IMR-90 (cell line): ENCODE measurements around the gene DCHS2. TPM values are rescaled to one million over a fixed set of nuclear protein-coding genes. Genes with fewer than 3 reads are reported as not detected.

Experiments used
- ATAC-seq: fragments of 200-7000 bp; cut with Tn5 transposase; 2 replicates; pipeline ENCODE4 v1.9.1; 2020; ENCODE audit warnings: low read depth, mild to moderate bottlenecking, moderate library complexity
- BruUV-seq: library from RNA; stranded (reverse); fragments of 400-500 nt; replicated peaks from 2 replicates; lab custom pipeline; 2021; lab: Mats Ljungman, UMichigan
- CTCF ChIA-PET: fragments of 300-600 bp; formaldehyde crosslinking; extraction: SDS; loops from one replicate; lab custom pipeline; 2021; ENCODE audit warnings: antibody characterized with exemption; lab: Yijun Ruan, JAX
- POLR2A ChIA-PET: fragments of 300-600 bp; sonication (Branson Sonifier 250); formaldehyde crosslinking; loops from one replicate; lab custom pipeline; 2022; ENCODE audit warnings: antibody characterized with exemption; ENCODE audit not compliant: unreplicated experiment; lab: Charles Lee
- DNase-seq: peaks from one replicate; pipeline ENCODE4 v3.0.0; 2013
- H2AFZ ChIP-seq: replicated peaks from 2 replicates; pipeline ENCODE3; 2013; ENCODE audit warnings: low read length, mild to moderate bottlenecking; ENCODE audit not compliant: poor library complexity
- H2AK5ac ChIP-seq: 2 replicates; pipeline ENCODE4 v1.6.1; 2013; ENCODE audit warnings: low read depth, low read length, inconsistent platforms
- H2AK9ac ChIP-seq: replicated peaks from 2 replicates; pipeline ENCODE3; 2013; ENCODE audit warnings: mild to moderate bottlenecking, low read depth, low read length, moderate library complexity; ENCODE audit not compliant: poor library complexity
- H2BK120ac ChIP-seq: 2 replicates; pipeline ENCODE4 v1.6.1; 2013; ENCODE audit warnings: low read depth, low read length, inconsistent platforms
- H2BK15ac ChIP-seq: 3 replicates; pipeline ENCODE4 v1.6.1; 2013; ENCODE audit warnings: low read depth, low read length, inconsistent platforms
- H2BK20ac ChIP-seq: 2 replicates; pipeline ENCODE4 v1.6.1; 2013; ENCODE audit warnings: low read depth, mild to moderate bottlenecking, inconsistent platforms, low read length, moderate library complexity
- H2BK5ac ChIP-seq: 2 replicates; pipeline ENCODE4 v1.6.1; 2013; ENCODE audit warnings: mild to moderate bottlenecking, low read depth, low read length, inconsistent platforms; ENCODE audit not compliant: poor library complexity, severe bottlenecking
- H3K14ac ChIP-seq: replicated peaks from 2 replicates; pipeline ENCODE4 v1.6.1; 2013; ENCODE audit warnings: low read depth, low read length, inconsistent platforms
- H3K18ac ChIP-seq: 2 replicates; pipeline ENCODE4 v1.6.1; 2013; ENCODE audit warnings: low read depth, low read length, control low read depth
- H3K23ac ChIP-seq: 2 replicates; pipeline ENCODE4 v1.6.1; 2013; ENCODE audit warnings: low read depth, low read length, inconsistent platforms
- H3K27ac ChIP-seq: 2 replicates; pipeline ENCODE4 v1.5.1; 2013; ENCODE audit warnings: mild to moderate bottlenecking, control low read depth, low read length; ENCODE audit not compliant: insufficient read depth
- H3K27me3 ChIP-seq: 2 replicates; pipeline ENCODE4 v1.6.1; 2013; ENCODE audit warnings: low read length; ENCODE audit not compliant: control insufficient read depth, insufficient read depth
- H3K36me3 ChIP-seq: 2 replicates; pipeline ENCODE4 v1.6.1; 2013; ENCODE audit warnings: low read length, mixed read lengths; ENCODE audit not compliant: control insufficient read depth, insufficient read depth
- H3K4ac ChIP-seq: 2 replicates; pipeline ENCODE4 v1.6.1; 2013; ENCODE audit warnings: low read depth, low read length, inconsistent platforms
- H3K4me1 ChIP-seq: 2 replicates; pipeline ENCODE4 v1.6.1; 2013; ENCODE audit warnings: low read length, mixed read lengths; ENCODE audit not compliant: control insufficient read depth, insufficient read depth
- H3K4me2 ChIP-seq: 2 replicates; pipeline ENCODE4 v1.6.1; 2013; ENCODE audit warnings: low read depth, mild to moderate bottlenecking, control low read depth, low read length, moderate library complexity
- H3K4me3 ChIP-seq: 2 replicates; pipeline ENCODE4 v1.5.1; 2013; ENCODE audit warnings: low read depth, mild to moderate bottlenecking, control low read depth, low read length, moderate library complexity; ENCODE audit not compliant: insufficient read depth
- H3K56ac ChIP-seq: 2 replicates; pipeline ENCODE4 v1.6.1; 2013; ENCODE audit warnings: low read length, inconsistent platforms; ENCODE audit not compliant: insufficient read depth; ENCODE audit errors: extremely low read depth
- H3K79me1 ChIP-seq, 2 experiments: 2 replicates each; pipeline ENCODE4 v1.6.1; 2013; ENCODE audit warnings: low read length in 2 of 2, inconsistent platforms in 1 of 2, low read depth in 1 of 2
- H3K9ac ChIP-seq: 2 replicates; pipeline ENCODE4 v1.6.1; 2013; ENCODE audit warnings: low read depth, low read length, control low read depth
- H3K9me1 ChIP-seq: 2 replicates; pipeline ENCODE4 v1.6.1; 2013; ENCODE audit warnings: low read length, inconsistent platforms; ENCODE audit not compliant: insufficient read depth
- H3K9me3 ChIP-seq: 2 replicates; pipeline ENCODE4 v1.6.1; 2013; ENCODE audit warnings: low read length; ENCODE audit not compliant: control insufficient read depth, insufficient read depth
- H4K20me1 ChIP-seq: 2 replicates; pipeline ENCODE4 v1.6.1; 2013; ENCODE audit warnings: low read length, inconsistent platforms; ENCODE audit not compliant: insufficient read depth
- H4K5ac ChIP-seq: 2 replicates; pipeline ENCODE4 v1.6.1; 2013; ENCODE audit warnings: mild to moderate bottlenecking, low read depth, low read length, control low read depth
- H4K8ac ChIP-seq, 2 experiments: 2 replicates each; pipeline ENCODE4 v1.6.1; 2013; ENCODE audit warnings: low read depth in 2 of 2, low read length in 2 of 2, control low read depth in 1 of 2, inconsistent platforms in 1 of 2
- H4K91ac ChIP-seq: 2 replicates; pipeline ENCODE4 v1.6.1; 2013; ENCODE audit warnings: low read depth, low read length, inconsistent platforms; ENCODE audit not compliant: insufficient read depth
- CEBPB ChIP-seq: IDR thresholded peaks from 2 replicates; pipeline ENCODE4 v1.6.1; 2012; ENCODE audit warnings: low read depth, low read length, improper control_type of control experiment
- CHD1 ChIP-seq: IDR thresholded peaks from 2 replicates; pipeline ENCODE4 v1.6.1; 2012; ENCODE audit warnings: low read depth, low read length, improper control_type of control experiment
- CTCF ChIP-seq: conservative IDR thresholded peaks from 2 replicates; pipeline ENCODE4 v1.5.1; 2012; ENCODE audit warnings: mild to moderate bottlenecking, low read depth, low read length, improper control_type of control experiment
- MAFK ChIP-seq: IDR thresholded peaks from 2 replicates; pipeline ENCODE4 v1.6.1; 2012; ENCODE audit warnings: low read depth, low read length, improper control_type of control experiment
- MXI1 ChIP-seq: IDR thresholded peaks from 2 replicates; pipeline ENCODE4 v1.6.1; 2012; ENCODE audit warnings: low read depth, mild to moderate bottlenecking, low read length, moderate library complexity, borderline replicate concordance
- NFE2L2 ChIP-seq: fragments of 150-350 bp; IDR thresholded peaks from 2 replicates; pipeline ENCODE4 v1.6.1; 2016; ENCODE audit warnings: low read depth, mild to moderate bottlenecking, low read length
- POLR2A ChIP-seq: IDR thresholded peaks from 2 replicates; pipeline ENCODE4 v1.6.1; 2012; ENCODE audit warnings: mild to moderate bottlenecking, low read depth, low read length
- RCOR1 ChIP-seq: IDR thresholded peaks from 2 replicates; pipeline ENCODE4 v1.6.1; 2012; ENCODE audit warnings: mild to moderate bottlenecking, low read length, improper control_type of control experiment; ENCODE audit not compliant: insufficient replicate concordance
- RFX5 ChIP-seq: IDR thresholded peaks from 2 replicates; pipeline ENCODE4 v1.8.0; 2012; ENCODE audit warnings: low read depth, mild to moderate bottlenecking, low read length, moderate library complexity
- SMC3 ChIP-seq: fragments of 150-350 bp; IDR thresholded peaks from 2 replicates; pipeline ENCODE4 v1.6.1; 2016; ENCODE audit warnings: low read depth, mild to moderate bottlenecking, antibody characterized with exemption, low read length, moderate library complexity
- WGBS, 2 experiments: methylation state at CpG; one replicate each; pipeline versions ENCODE4 v1.1.5 to v1.1.7; 2013; ENCODE audit warnings: missing lambda C conversion rate in 2 of 2; ENCODE audit not compliant: insufficient read length in 1 of 2; ENCODE audit errors: extremely low coverage in 2 of 2; 5-methylcytosine and 5-hydroxymethylcytosine counted together
- dilution Hi-C: fragments of 300-500 bp; cut with HindIII; formaldehyde crosslinking; loops from one replicate; pipeline ENCODE4 v1.14.3; 2018; ENCODE audit warnings: low sequenced_read_pairs; ENCODE audit not compliant: unreplicated experiment
- in situ Hi-C: fragments of 300-500 bp; cut with MboI; formaldehyde crosslinking; loops from 3 replicates; pipeline ENCODE4 v1.14.3; 2019; ENCODE audit warnings: low sequenced_read_pairs, inconsistent platforms, mixed read lengths
- intact Hi-C: fragments of 100-400 bp; cut with micrococcal nuclease; formaldehyde crosslinking; loops from 2 replicates; pipeline ENCODE4 v1.10.0; 2022
- polyA plus RNA-seq, 3 experiments: library from polyadenylated mRNA; depleted of rRNA; stranded (reverse); fragments of >200 nt; gene quantifications; 2 replicates each; pipeline ENCODE4 v1.2.3, GENCODE V29; 2012; ENCODE audit warnings: low replicate concordance in 1 of 3
- total RNA-seq: library from RNA; depleted of rRNA; stranded (reverse); fragments of >200 nt; gene quantifications from 2 replicates; pipeline ENCODE4 v1.2.3, GENCODE V29; 2012

DCHS2 gene
- total and polyA plus RNA-seq, 2 of the 4 experiments (the other 2 are of a cell fraction) = not detected

GRCh38 chr4:154231806-154232478, 259.7 kb downstream of the DCHS2 start:
- Histone ChIP-seq H3K14ac (no peak overlapping the region), H2BK15ac (no peak overlapping the region), H2BK20ac (no peak overlapping the region), H3K4me1 (no peaks in the 10 kb centered on the region), H3K18ac (no peak overlapping the region), H3K9me1 (no peaks in the 10 kb centered on the region), H3K4me3 (no peak overlapping the region), H4K8ac (no peak overlapping the region), H3K27me3 (no peaks in the 10 kb centered on the region), H3K9ac (no peak overlapping the region), H3K79me1 (no peaks in the 10 kb centered on the region), H3K4me2 (no peak overlapping the region), H2BK5ac (no peak overlapping the region), H2AK9ac (no peak overlapping the region), H3K9me3 (no peaks in the 10 kb centered on the region), H3K27ac (no peak overlapping the region), H3K56ac (no peak overlapping the region), H4K5ac (no peak overlapping the region), H2BK120ac (no peak overlapping the region), H2AK5ac (no peak overlapping the region), H4K20me1 (no peaks in the 10 kb centered on the region), H3K36me3 (no peaks in the 10 kb centered on the region), H3K4ac (no peak overlapping the region), H2AFZ (no peak overlapping the region), H4K91ac (no peak overlapping the region), H3K23ac (no peak overlapping the region)
- ChIA-PET CTCF (no interaction called here), POLR2A (no interaction called here)
- intact Hi-C loops (no loop called here), dilution Hi-C loops (no loop called here), in situ Hi-C loops (no loop called here)
- DNase-seq (no peak), ATAC-seq (no peak)
- no peak for TF ChIP-seq POLR2A
- no peak for TF ChIP-seq MAFK
- TF ChIP-seq MXI1 = no peak
- TF ChIP-seq RFX5 = no peak
- TF ChIP-seq NFE2L2 = no peak
- no peak for TF ChIP-seq CEBPB
- no peak for TF ChIP-seq CHD1
- no peak for TF ChIP-seq CTCF
- TF ChIP-seq RCOR1 = no peak
- TF ChIP-seq SMC3 = no peak
- WGBS, 2 experiments = no CpG with 5 or more reads among the region's 2 CpGs
- no TSS peak for BruUV-seq
